HCT116 (cell line): ENCODE data around the gene NRCAM.

Experiments used
- ATF3 ChIP-seq: IDR thresholded peaks from 2 replicates; pipeline ENCODE4 v1.6.1; 2012
- CEBPB ChIP-seq: IDR thresholded peaks from 2 replicates; pipeline ENCODE4 v1.6.1; 2012; ENCODE audit warnings: low read depth
- CTCF ChIP-seq, 3 experiments: fragments of 200-600 bp in 1 of 3; sonication (generic) in 1 of 3; IDR thresholded peaks in 2 of 3; conservative IDR thresholded peaks in 1 of 3; 2 replicates each; pipeline ENCODE4 v1.5.1; 2012 to 2017; ENCODE audit warnings: low read depth in 2 of 3, low read length in 2 of 3, antibody characterized with exemption in 1 of 3, borderline replicate concordance in 1 of 3, control low read depth in 1 of 3, mild to moderate bottlenecking in 1 of 3, mixed read lengths in 1 of 3, mixed run types in 1 of 3, moderate library complexity in 1 of 3; ENCODE audit not compliant: insufficient read depth in 1 of 3
- ELF1 ChIP-seq: IDR thresholded peaks from 2 replicates; pipeline ENCODE4 v1.6.1; 2012; ENCODE audit warnings: low read depth, borderline replicate concordance
- EZH2 ChIP-seq: fragments of 200-600 bp; sonication (generic); IDR thresholded peaks from 2 replicates; pipeline ENCODE4 v1.6.1; 2017; ENCODE audit warnings: antibody characterized with exemption, mixed run types
- POLR2A ChIP-seq: IDR thresholded peaks from 2 replicates; pipeline ENCODE4 v1.7.0; 2011; ENCODE audit warnings: borderline replicate concordance; ENCODE audit not compliant: insufficient read depth, insufficient read length; ENCODE audit errors: extremely low read depth
- YY1 ChIP-seq: IDR thresholded peaks from 2 replicates; pipeline ENCODE4 v1.6.1; 2011; ENCODE audit warnings: low read length, low read depth, moderate library complexity, mild to moderate bottlenecking; ENCODE audit not compliant: insufficient replicate concordance; ENCODE audit errors: extremely low read depth

- TF ChIP-seq CEBPB (no peak), ATF3 (no peak), YY1 (no peak), CTCF (IDR thresholded peaks at IDR 0.05 in 2 of 3, conservative IDR thresholded peaks at IDR 0.05 in 1 of 3; ENCODE audit: borderline replicate concordance in 1 of 3, insufficient read depth in 1 of 3, low read depth in 2 of 3, low read length in 2 of 3) (no peak), EZH2 (no peak), POLR2A (no peak), ELF1 (no peak)
Measured at GRCh38 chr7:108291152-108291508, 165.1 kb downstream of the NRCAM start.
